Fibroblast of lung (primary cell): Measurements from ENCODE around the gene KLHL25.

Experiments used
- EZH2 ChIP-seq: IDR thresholded peaks from 2 replicates; pipeline ENCODE4 v1.5.1; 2012; ENCODE audit warnings: low read length, control low read depth, mild to moderate bottlenecking; ENCODE audit errors: missing control alignments
- TF ChIP-seq, protein P1 (sequence below), 2 donors: IDR thresholded peaks in 1 of 2; conservative IDR thresholded peaks in 1 of 2; 1 replicate in 1 of 2; 2 replicates in 1 of 2; pipeline ENCODE4 v1.5.1; 2011 to 2012; ENCODE audit warnings: low read length in 2 of 2, control low read depth in 1 of 2, inconsistent platforms in 1 of 2, low read depth in 1 of 2, mild to moderate bottlenecking in 1 of 2

DNA sequence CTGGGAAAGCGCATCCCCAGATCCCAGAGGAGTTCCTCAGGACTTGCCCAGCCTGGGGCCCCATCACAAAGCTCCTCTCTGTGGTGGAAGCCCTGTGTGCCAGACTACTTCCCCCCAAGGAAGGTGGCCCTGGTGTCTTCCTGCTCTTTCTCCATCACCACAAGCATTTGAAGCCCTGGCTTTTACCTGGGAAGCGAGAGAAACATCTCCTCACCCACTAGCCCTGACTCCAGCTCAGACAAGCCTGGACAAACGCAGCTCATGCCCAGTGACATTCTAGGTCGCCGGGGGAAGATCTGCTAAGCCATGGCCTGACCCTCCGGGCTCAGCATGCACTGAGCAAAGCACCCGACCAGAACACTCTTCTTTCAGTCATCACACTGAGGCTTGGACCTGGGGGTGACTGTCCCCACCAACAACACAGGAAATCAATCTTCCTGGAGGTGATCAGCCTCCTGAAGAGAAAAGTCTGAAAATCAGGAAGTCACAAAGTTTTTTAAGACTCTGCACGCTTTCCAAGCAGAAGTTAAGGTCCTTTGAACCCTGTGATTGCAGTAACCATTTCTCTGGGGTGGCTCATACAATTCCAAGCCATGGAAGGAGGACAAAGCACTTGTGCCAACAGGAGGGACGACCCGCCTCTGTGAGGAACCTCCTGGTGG, 40.8 kb downstream of the KLHL25 start:
- TF ChIP-seq, protein P1, sequence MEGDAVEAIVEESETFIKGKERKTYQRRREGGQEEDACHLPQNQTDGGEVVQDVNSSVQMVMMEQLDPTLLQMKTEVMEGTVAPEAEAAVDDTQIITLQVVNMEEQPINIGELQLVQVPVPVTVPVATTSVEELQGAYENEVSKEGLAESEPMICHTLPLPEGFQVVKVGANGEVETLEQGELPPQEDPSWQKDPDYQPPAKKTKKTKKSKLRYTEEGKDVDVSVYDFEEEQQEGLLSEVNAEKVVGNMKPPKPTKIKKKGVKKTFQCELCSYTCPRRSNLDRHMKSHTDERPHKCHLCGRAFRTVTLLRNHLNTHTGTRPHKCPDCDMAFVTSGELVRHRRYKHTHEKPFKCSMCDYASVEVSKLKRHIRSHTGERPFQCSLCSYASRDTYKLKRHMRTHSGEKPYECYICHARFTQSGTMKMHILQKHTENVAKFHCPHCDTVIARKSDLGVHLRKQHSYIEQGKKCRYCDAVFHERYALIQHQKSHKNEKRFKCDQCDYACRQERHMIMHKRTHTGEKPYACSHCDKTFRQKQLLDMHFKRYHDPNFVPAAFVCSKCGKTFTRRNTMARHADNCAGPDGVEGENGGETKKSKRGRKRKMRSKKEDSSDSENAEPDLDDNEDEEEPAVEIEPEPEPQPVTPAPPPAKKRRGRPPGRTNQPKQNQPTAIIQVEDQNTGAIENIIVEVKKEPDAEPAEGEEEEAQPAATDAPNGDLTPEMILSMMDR (conservative IDR thresholded peaks at IDR 0.05 in 1 of 2, IDR thresholded peaks at IDR 0.05 in 1 of 2; ENCODE audit: low read depth in 1 of 2, low read length in 2 of 2), result no peak
- no peak for TF ChIP-seq EZH2
